Tibial nerve (tissue), 4 donors: ENCODE data around the gene ZBTB34. TPM values are rescaled to one million over a fixed set of nuclear protein-coding genes. Genes with fewer than 3 reads are reported as not detected.
"Not testable (repeated sequence)": the region's sequence is repeated elsewhere in the genome, so short reads cannot be mapped to it uniquely, and the experiment has no call there.

Source experiments
- DNase-seq, 2 donors: peaks; one replicate each; pipeline ENCODE4 v3.0.0-alpha.2; 2019; ENCODE audit warnings: low spot score in 2 of 2
- H3K27ac ChIP-seq, 4 donors: fragments of 200-600 bp; sonication (generic) in 3 of 4; one replicate each; pipeline ENCODE4 v1.5.1; 2017 to 2019; ENCODE audit warnings: mild to moderate bottlenecking in 1 of 4
- H3K27me3 ChIP-seq, 2 donors: fragments of 200-600 bp; sonication (generic) in 1 of 2; one replicate each; pipeline versions ENCODE4 v1.5.1 to v1.6.0; 2017 to 2019
- H3K36me3 ChIP-seq, 3 donors: fragments of 200-600 bp; sonication (generic); one replicate each; pipeline ENCODE4 v1.5.1; 2018 to 2019
- H3K4me1 ChIP-seq, 4 donors: fragments of 200-600 bp; sonication (generic) in 3 of 4; one replicate each; pipeline ENCODE4 v1.5.1; 2017 to 2019
- H3K4me3 ChIP-seq, 4 donors: fragments of 200-600 bp; sonication (generic) in 3 of 4; one replicate each; pipeline ENCODE4 v1.5.1; 2017 to 2019; ENCODE audit warnings: mild to moderate bottlenecking in 1 of 4, moderate library complexity in 1 of 4
- H3K9me3 ChIP-seq, 4 donors: fragments of 200-600 bp; sonication (generic) in 3 of 4; one replicate each; pipeline ENCODE4 v1.5.1; 2017 to 2019
- CTCF ChIP-seq, 5 experiments: fragments of 200-600 bp in 3 of 5; fragments of 450-650 bp in 2 of 5; sonication (generic) in 3 of 5; IDR thresholded peaks; one replicate each; pipeline ENCODE4 v1.5.1; 2016 to 2019; ENCODE audit warnings: antibody characterized with exemption in 5 of 5, mild to moderate bottlenecking in 3 of 5, moderate library complexity in 2 of 5
- EP300 ChIP-seq, 2 donors: sonication (generic); formaldehyde crosslinking; IDR thresholded peaks; one replicate each; pipeline ENCODE4 v1.6.1; 2017; ENCODE audit warnings: antibody characterized with exemption in 2 of 2, mild to moderate bottlenecking in 1 of 2
- POLR2A ChIP-seq, 2 donors: fragments of 450-650 bp; IDR thresholded peaks; one replicate each; pipeline ENCODE4 v1.6.1; 2017; ENCODE audit warnings: antibody characterized with exemption in 2 of 2, mild to moderate bottlenecking in 2 of 2, moderate library complexity in 2 of 2
- WGBS, 2 donors: methylation state at CpG; one replicate each; pipeline ENCODE4 v1.1.5; 2018; 5-methylcytosine and 5-hydroxymethylcytosine counted together
- total RNA-seq, 4 donors: library from RNA; depleted of rRNA; stranded (reverse); fragments of >200 nt; gene quantifications; one replicate each; pipeline ENCODE4 v1.1.0, GENCODE V29; 2016

The ZBTB34 gene
- total RNA-seq, 4 donors from 2014 or later: 10.8 to 14.0 (median 11.7) TPM

GRCh38 chr9:126819482-126819881 lies 41.0 kb upstream of the ZBTB34 start:
- no peak for TF ChIP-seq POLR2A (IDR thresholded peaks at IDR 0.05)
- no peak for TF ChIP-seq EP300 (IDR thresholded peaks at IDR 0.05)
- TF ChIP-seq CTCF (IDR thresholded peaks at IDR 0.05): no peak

GRCh38 chr9:126822278-126822677 lies 38.2 kb upstream of the ZBTB34 start:
- no peak for TF ChIP-seq EP300 (IDR thresholded peaks at IDR 0.05)
- no peak for TF ChIP-seq CTCF (IDR thresholded peaks at IDR 0.05)
- TF ChIP-seq POLR2A (IDR thresholded peaks at IDR 0.05): no peak
- Histone ChIP-seq H3K27me3 (no peaks in the 10 kb centered on the region), H3K4me3 (no peak overlapping the region), H3K9me3 (peaks cover 0 to 28% (median 7%) of the 10 kb centered on the region in 4 donors), H3K27ac (no peak overlapping the region), H3K36me3 (peaks cover 0 to 74% (median 11%) of the 10 kb centered on the region in 3 donors), H3K4me1 (no peaks in the 10 kb centered on the region)
- DNase-seq: no peak
- 46 to 61% methylated on average over 2 of the region's 2 CpGs for WGBS, 2 donors

More at GRCh38 chr9:126819482-126819881, 41.0 kb upstream of the ZBTB34 start:
- WGBS, 2 donors: 95 to 100% methylated on average over 1 of the region's 1 CpG
- no peaks in the 10 kb centered on the region for H3K4me1 ChIP-seq
- peaks cover 0 to 40% (median 7%) of the 10 kb centered on the region in 4 donors for H3K9me3 ChIP-seq
- DNase-seq: no peak
- no peak overlapping the region for H3K27ac ChIP-seq
- H3K4me3 ChIP-seq: no peak overlapping the region
- H3K27me3 ChIP-seq: no peaks in the 10 kb centered on the region
- H3K36me3 ChIP-seq: peaks cover 0 to 85% (median 11%) of the 10 kb centered on the region in 3 donors

- no peaks in the 10 kb centered on the region for H3K4me1 ChIP-seq
- H3K9me3 ChIP-seq: peaks cover 0 to 24% (median 7%) of the 10 kb centered on the region in 4 donors
- H3K4me3 ChIP-seq: no peak overlapping the region
- no peak for DNase-seq
- peaks cover 0 to 74% (median 11%) of the 10 kb centered on the region in 3 donors for H3K36me3 ChIP-seq
- H3K27me3 ChIP-seq: no peaks in the 10 kb centered on the region
- 98 to 100% methylated on average over 1 of the region's 1 CpG for WGBS, 2 donors
- no peak overlapping the region for H3K27ac ChIP-seq
- TF ChIP-seq EP300 (IDR thresholded peaks at IDR 0.05): no peak
- no peak for TF ChIP-seq CTCF (IDR thresholded peaks at IDR 0.05)
- TF ChIP-seq POLR2A (IDR thresholded peaks at IDR 0.05): no peak
These were observed 37.6 kb upstream of the ZBTB34 start for GRCh38 chr9:126822873-126823272.

GRCh38 chr9:126824052-126824451 lies 36.4 kb upstream of the ZBTB34 start:
- H3K9me3 ChIP-seq: peaks cover 0 to 12% (median 3%) of the 10 kb centered on the region in 4 donors
- not testable (repeated sequence) for H3K27me3 ChIP-seq, H3K27ac ChIP-seq, H3K4me1 ChIP-seq, H3K4me3 ChIP-seq, DNase-seq
- WGBS, 2 donors: 92 to 95% methylated on average over 7 of the region's 7 CpGs
- H3K36me3 ChIP-seq: peaks cover 0 to 64% (median 6%) of the 10 kb centered on the region in 3 donors

- 95% methylated on average over 7 of the region's 7 CpGs for WGBS, 2 donors
- Histone ChIP-seq H3K36me3 (peaks cover 0 to 50% (median 0%) of the 10 kb centered on the region in 3 donors), H3K27me3 (no peaks in the 10 kb centered on the region), H3K4me1 (no peaks in the 10 kb centered on the region), H3K27ac (no peak overlapping the region), H3K4me3 (no peak overlapping the region), H3K9me3 (no peaks in the 10 kb centered on the region)
- TF ChIP-seq CTCF (IDR thresholded peaks at IDR 0.05) (no peak), POLR2A (IDR thresholded peaks at IDR 0.05) (no peak), EP300 (IDR thresholded peaks at IDR 0.05) (no peak)
- no peak for DNase-seq
These were observed 33.2 kb upstream of the ZBTB34 start for GRCh38 chr9:126827227-126827626.

GRCh38 chr9:126829035-126829434 lies 31.4 kb upstream of the ZBTB34 start:
- no peaks in the 10 kb centered on the region for H3K27me3 ChIP-seq
- H3K4me3 ChIP-seq: no peak overlapping the region
- WGBS, 2 donors: 81 to 90% methylated on average over 1 of the region's 1 CpG
- H3K4me1 ChIP-seq: no peaks in the 10 kb centered on the region
- TF ChIP-seq POLR2A (IDR thresholded peaks at IDR 0.05) (no peak), EP300 (IDR thresholded peaks at IDR 0.05) (no peak), CTCF (IDR thresholded peaks at IDR 0.05) (no peak)
- H3K9me3 ChIP-seq: no peaks in the 10 kb centered on the region
- peaks cover 0 to 51% (median 8%) of the 10 kb centered on the region in 3 donors for H3K36me3 ChIP-seq
- DNase-seq: no peak
- H3K27ac ChIP-seq: no peak overlapping the region
